Putamen (tissue), 1 donor: Measurements from ENCODE around the gene VPS36.
"Not testable (repeated sequence)": the region's sequence is repeated elsewhere in the genome, so short reads cannot be mapped to it uniquely, and the experiment has no call there.

Experiments used
- DNase-seq: peaks from one replicate; pipeline ENCODE4 v3.0.0-alpha.2; 2016; ENCODE audit warnings: low spot score

The VPS36 gene, protein sequence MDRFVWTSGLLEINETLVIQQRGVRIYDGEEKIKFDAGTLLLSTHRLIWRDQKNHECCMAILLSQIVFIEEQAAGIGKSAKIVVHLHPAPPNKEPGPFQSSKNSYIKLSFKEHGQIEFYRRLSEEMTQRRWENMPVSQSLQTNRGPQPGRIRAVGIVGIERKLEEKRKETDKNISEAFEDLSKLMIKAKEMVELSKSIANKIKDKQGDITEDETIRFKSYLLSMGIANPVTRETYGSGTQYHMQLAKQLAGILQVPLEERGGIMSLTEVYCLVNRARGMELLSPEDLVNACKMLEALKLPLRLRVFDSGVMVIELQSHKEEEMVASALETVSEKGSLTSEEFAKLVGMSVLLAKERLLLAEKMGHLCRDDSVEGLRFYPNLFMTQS

GRCh38 chr13:52450012-52450792 is at the start of gene VPS36:
Gene VPS36 (minus strand): TSS chr13:52450634. CDS start chr13:52450594, 40 bp downstream.
- peak; percentile 95 for DNase-seq

DNA sequence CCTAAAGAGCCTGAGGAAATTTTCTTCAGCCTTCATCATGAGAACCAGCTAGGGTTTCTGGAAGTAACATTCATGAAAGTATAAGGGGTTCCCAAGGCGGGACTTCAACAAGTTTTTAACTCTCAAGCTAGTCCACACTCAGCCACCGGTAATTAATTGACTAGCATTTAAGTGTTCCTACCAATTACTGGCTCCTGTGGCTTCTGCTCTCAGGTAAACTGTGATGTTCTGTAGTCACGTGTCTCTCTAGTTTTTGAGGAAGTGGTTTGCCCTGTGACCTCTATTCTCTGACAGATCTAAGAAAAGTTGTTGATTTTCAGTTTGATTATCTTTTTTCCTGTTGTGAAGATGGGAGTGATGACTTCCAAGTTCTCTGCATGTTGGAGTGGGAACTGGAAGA is 47.5 kb upstream of the VPS36 start:
- DNase-seq = not testable (repeated sequence)

DNA sequence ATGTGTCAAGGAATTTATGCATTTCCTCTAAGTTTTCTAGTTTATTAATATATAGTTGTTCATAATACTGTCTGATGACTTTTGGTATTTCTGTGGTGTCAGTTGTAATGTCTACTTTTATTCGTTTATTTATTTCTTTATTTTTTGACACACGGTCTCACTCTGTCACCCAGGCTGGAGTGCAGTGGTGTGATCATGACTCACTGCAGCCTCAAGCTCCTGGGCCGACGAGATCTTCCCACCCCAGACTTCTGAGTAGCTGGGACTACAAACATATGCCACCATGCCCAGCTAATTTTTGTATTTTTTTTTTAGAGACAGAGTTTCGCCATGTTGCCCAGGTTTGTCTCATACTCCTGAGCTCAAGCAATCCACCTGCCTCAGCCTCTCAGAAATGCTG is 43.8 kb upstream of the VPS36 start:
- not testable (repeated sequence) for DNase-seq

- not testable (repeated sequence) for DNase-seq
Observed at GRCh38 chr13:52491015-52491414, 40.6 kb upstream of the VPS36 start.

DNA sequence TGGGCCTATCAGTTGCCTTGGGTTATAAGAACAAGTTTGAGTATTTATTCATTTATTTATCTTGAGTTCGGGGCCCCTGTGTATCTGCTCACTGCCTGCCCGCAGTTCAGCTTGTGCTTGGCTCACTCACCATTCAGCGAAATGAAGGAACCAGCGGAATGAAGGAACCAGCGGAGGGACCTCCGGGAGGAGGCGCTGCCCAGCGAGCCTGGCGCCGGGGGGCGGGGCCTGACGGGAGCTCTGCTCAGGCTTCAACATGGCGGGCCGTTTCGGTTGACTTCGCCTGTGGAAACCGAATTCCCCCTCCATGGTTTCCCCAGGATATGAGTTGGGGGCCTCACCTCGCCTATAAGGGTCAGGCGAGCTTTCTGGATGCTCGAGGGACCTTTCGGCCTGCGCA is 38.3 kb upstream of the VPS36 start:
- DNase-seq = not testable (repeated sequence)

DNA sequence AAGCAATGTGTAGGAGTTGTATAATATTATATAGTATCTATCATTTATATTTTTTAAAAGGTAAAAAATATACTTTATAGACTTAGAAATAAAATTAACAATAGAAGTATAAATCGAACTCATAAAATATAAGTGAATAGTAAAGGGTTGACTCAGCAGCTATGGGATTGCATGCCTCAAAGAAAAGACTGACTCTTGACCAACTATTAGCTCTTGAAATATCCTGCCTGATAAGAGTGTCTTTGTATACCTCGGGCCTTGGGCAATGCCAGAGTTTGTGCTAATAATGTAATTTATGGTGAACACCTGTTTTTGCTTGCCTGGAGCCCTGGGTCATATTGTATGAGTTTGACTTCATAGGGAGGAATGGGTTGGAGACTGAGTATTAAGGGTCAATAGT is 36.6 kb upstream of the VPS36 start:
- DNase-seq = not testable (repeated sequence)

GRCh38 chr13:52480677-52481428 is 30.4 kb upstream of the VPS36 start:
- DNase-seq = not testable (repeated sequence)

DNA sequence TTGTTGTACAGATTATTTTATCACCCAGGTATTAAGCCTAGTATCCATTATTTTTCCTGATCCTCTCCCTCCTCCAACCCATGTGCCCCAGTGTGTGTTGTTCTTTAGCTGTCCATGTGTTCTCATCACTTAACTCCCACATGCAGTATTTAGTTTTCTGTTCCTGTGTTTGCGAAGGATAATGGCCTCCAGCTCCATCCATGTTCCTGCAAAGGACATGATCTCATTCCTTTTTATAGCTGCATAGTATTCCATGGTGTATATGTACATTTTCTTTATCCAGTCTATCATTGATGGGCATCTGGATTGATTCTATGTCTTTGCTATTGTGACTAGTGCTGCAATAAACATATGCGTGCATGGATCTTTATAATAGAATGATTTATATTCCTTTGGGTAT is 18.1 kb upstream of the VPS36 start:
- not testable (repeated sequence) for DNase-seq

GRCh38 chr13:52463526-52463925 is 13.1 kb upstream of the VPS36 start:
- DNase-seq = no peak

- no peak for DNase-seq
Observed at GRCh38 chr13:52461265-52461664, 10.8 kb upstream of the VPS36 start.

- no peak for DNase-seq
Observed at GRCh38 chr13:52459668-52460067, 9.2 kb upstream of the VPS36 start.

GRCh38 chr13:52455677-52456041 is 5.2 kb upstream of the VPS36 start:
- peak; percentile 49 for DNase-seq

- DNase-seq = peak; percentile 90
Observed at GRCh38 chr13:52454820-52455676, 4.6 kb upstream of the VPS36 start, which contains the start of gene CKAP2. Gene CKAP2 (plus strand): TSS chr13:52455478. CDS start chr13:52455557, 79 bp downstream.

DNA sequence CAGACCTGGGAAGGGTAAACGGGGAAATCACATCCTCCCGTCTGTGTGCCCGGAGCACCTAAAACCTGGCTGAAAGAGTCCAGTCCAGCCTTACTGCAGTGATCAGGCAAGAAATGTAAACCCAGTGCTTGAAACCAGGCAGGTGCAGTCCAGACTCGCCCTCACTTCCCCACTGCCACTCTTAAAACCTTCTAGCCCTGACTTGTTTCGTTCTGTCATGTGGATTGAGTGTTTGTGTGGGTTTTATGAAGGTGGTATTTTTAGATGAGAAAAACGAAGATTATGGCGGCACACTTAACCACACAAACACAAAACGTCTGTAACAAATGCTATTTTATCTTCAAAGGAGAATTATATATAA is 4.0 kb upstream of the VPS36 start:
- no peak for DNase-seq

GRCh38 chr13:52452470-52452869 is 2.0 kb upstream of the VPS36 start:
- no peak for DNase-seq

GRCh38 chr13:52451135-52451804 is 836 bp upstream of the VPS36 start:
- no peak for DNase-seq

GRCh38 chr13:52450793-52451116 is 321 bp upstream of the VPS36 start:
- DNase-seq = no peak

DNA sequence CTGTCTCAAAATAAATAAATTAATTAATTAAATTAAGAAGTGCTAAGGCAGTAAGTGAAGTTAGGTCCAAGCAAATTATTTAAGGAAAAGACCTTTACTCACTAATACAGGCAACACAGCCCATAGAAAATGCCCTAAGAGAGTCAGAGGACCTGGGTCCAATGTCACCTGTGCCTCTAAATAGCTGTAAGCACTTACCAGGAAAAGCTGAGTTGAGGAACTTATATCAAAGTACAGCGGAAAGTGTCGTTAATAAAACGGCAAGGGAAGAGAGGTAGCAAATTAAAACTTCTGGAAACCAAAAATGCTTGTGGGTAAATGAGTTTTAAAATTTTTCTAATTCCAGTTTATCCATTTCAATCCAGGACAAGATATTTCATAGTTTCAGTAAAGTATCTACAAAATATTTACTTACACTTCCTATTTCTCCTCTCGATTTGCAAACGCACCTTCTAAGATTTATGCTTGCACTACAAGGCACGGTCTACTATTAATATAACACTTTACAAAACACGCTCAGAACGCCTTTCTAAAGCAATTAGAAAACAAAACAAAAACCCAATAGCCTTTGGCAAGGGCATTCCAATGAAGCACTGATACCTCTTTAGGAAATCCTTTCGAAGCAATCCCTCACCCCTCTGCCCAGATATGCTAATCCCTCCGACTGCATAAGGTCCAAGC is 963 bp downstream of the VPS36 start:
- DNase-seq = no peak

GRCh38 chr13:52447815-52448552 is 2.5 kb downstream of the VPS36 start:
- DNase-seq = no peak

DNA sequence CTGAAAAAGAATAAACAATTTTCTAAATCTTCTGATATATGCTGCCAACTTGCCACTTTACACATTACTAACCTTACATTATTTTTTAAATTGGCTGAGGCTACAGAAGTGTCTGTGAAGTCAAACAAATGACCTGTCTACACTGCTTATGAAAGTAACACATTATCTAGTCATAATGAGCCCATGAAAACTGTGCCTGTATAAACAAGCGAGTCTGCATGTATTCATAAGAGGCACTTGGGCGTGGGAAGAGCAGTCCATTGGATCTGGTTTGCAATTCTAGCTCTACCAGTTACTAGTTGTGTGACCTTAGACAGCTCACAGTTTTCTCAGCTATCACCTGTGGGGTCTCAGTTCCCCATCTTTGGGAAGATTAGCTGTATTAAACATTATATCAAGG is 3.1 kb downstream of the VPS36 start:
- no peak for DNase-seq
